Right cardiac atrium (tissue), 5 donors: ENCODE measurements around the gene PPM1H. TPM values are rescaled to one million over a fixed set of nuclear protein-coding genes. Genes with fewer than 3 reads are reported as not detected.

ENCODE experiments used
- ATAC-seq, 2 donors: fragments of 200-7000 bp; cut with Tn5 transposase; one replicate each; pipeline versions ENCODE4 v1.8.0 to v1.9.1; 2020; ENCODE audit warnings: moderate library complexity in 2 of 2, mild to moderate bottlenecking in 1 of 2
- DNase-seq, 3 donors: peaks; one replicate each; pipeline ENCODE4 v3.0.0-alpha.2; 2020
- H3K27ac ChIP-seq: one replicate; pipeline ENCODE4 v1.5.1; 2013; ENCODE audit warnings: mild to moderate bottlenecking, low read length, control low read depth, moderate library complexity
- H3K27me3 ChIP-seq: one replicate; pipeline ENCODE4 v1.6.1; 2013; ENCODE audit not compliant: control insufficient read depth, insufficient read depth
- H3K4me1 ChIP-seq: one replicate; pipeline ENCODE4 v1.6.1; 2013; ENCODE audit warnings: low read length; ENCODE audit not compliant: control insufficient read depth, insufficient read depth
- H3K4me3 ChIP-seq: one replicate; pipeline ENCODE4 v1.5.1; 2013; ENCODE audit warnings: low read length, control low read depth
- H3K9me3 ChIP-seq: one replicate; pipeline ENCODE4 v1.6.1; 2013; ENCODE audit warnings: low read length; ENCODE audit not compliant: control insufficient read depth
- WGBS: extraction: QIAGEN DNeasy Blood & Tissue Kit; methylation state at CpG from one replicate; pipeline ENCODE4 v1.1.7; 2013; 5-methylcytosine and 5-hydroxymethylcytosine counted together
- intact Hi-C, 4 donors: fragments of 100-400 bp; cut with DNase I; formaldehyde crosslinking; loops; one replicate each; pipeline versions ENCODE4 v1.11.0 to v1.14.0; 2022 to 2023
- microRNA-seq, 2 donors: library from miRNA; unstranded; fragments of <30 nt; microRNA quantifications; one replicate each; pipeline ENCODE4 v1.2.0, GENCODE V29; 2020 to 2021
- polyA plus RNA-seq: library from polyadenylated mRNA; stranded (reverse); fragments of 200-250 nt; gene quantifications from one replicate; pipeline ENCODE4 v1.2.3, GENCODE V29; 2013
- total RNA-seq, 4 donors: library from RNA; stranded (reverse); fragmentation: NEBNext Ultra II Directional; extraction: Animal tissue kit (Norgen Biotek cat#: 25700); gene quantifications; one replicate each; pipeline ENCODE4 v1.2.1, GENCODE V29; 2021
- donor health status: healthy with polysubstance abuse.
- donor health status: DM: no; HTN: yes; CAD: no.
- donor health status: DM: no; HTN: no; CAD: no.
- donor health status: DM: no; HTN: yes; CAD: no; lungs with severe emphysema.
- donor health status: DM: yes; HTN: yes; CAD: no.

The PPM1H gene
- total and polyA plus RNA-seq, 5 donors: 1.0 to 4.4 (median 3.5) TPM

GRCh38 chr12:62599854-62600437 is 335.0 kb downstream of the PPM1H start:
- intact Hi-C loops: loop anchor here in 2 of 4 donors (5.0 to 10.0 kb wide), 3 partner anchors 105 to 197 kb away; no protein-coding TSS in a partner anchor
- no peak overlapping the region for H3K27ac ChIP-seq
- no peak for ATAC-seq
- H3K4me1 ChIP-seq: no peaks in the 10 kb centered on the region
- 90% methylated on average over 5 of the region's 5 CpGs for WGBS
- H3K9me3 ChIP-seq: no peaks in the 10 kb centered on the region
- H3K27me3 ChIP-seq: no peaks in the 10 kb centered on the region
- no peak for DNase-seq
- H3K4me3 ChIP-seq: no peak overlapping the region

GRCh38 chr12:62598846-62599245 is 336.1 kb downstream of the PPM1H start:
- intact Hi-C loops: no loop called here
- Histone ChIP-seq H3K27me3 (no peaks in the 10 kb centered on the region), H3K9me3 (no peaks in the 10 kb centered on the region), H3K27ac (no peak overlapping the region), H3K4me1 (no peaks in the 10 kb centered on the region), H3K4me3 (no peak overlapping the region)
- DNase-seq: no peak
- WGBS: 96% methylated on average over 3 of the region's 3 CpGs
- no peak for ATAC-seq

GRCh38 chr12:62597253-62597652 is 337.7 kb downstream of the PPM1H start:
- Histone ChIP-seq H3K27ac (no peak overlapping the region), H3K27me3 (no peaks in the 10 kb centered on the region), H3K4me3 (no peak overlapping the region), H3K4me1 (no peaks in the 10 kb centered on the region), H3K9me3 (no peaks in the 10 kb centered on the region)
- intact Hi-C loops: no loop called here
- WGBS: 95% methylated on average over 3 of the region's 3 CpGs
- DNase-seq (no peak), ATAC-seq (no peak)

Small RNA genes lying within 50 kb of the gene (microRNA-seq; reads per million reads assigned to microRNA genes)
- gene MIRLET7I: 17,294 to 24,231 reads per million in 2 donors

Other genes with a start within 250 kb of the PPM1H start
- gene AVPR1A, start 216.1 kb upstream of the PPM1H start, total RNA-seq: 1 to 10 TPM in 1 of 4 donors, under 1 TPM in 3; 0.23 to 1.3 (median 0.40) TPM
- 0.61 TPM for gene AVPR1A, start 216.1 kb upstream of the PPM1H start, polyA plus RNA-seq